Activated naive CD4-positive, alpha-beta T cell treated with anti-CD3 and anti-CD28 coated beads, Interleukin-2, amount 10 ng/mL, durations not matched to agents 7 days and 5 days (primary cell): ENCODE measurements around the gene TAF6L.

Source experiments
- CTCF ChIA-PET: fragments of 350-600 bp; sonication (Branson Sonifier 250); formaldehyde crosslinking; loops from one replicate; lab custom pipeline; 2021; ENCODE audit warnings: antibody characterized with exemption; lab: Charles Lee
- DNase-seq: peaks from one replicate; pipeline ENCODE4 v3.0.0-alpha.2; 2020
- H3K27ac Mint-ChIP-seq: one replicate; pipeline ENCODE4 v1.8.0; 2021; ENCODE audit warnings: mild to moderate bottlenecking, moderate library complexity, mixed read lengths
- H3K27me3 Mint-ChIP-seq: one replicate; pipeline ENCODE4 v1.8.0; 2021; ENCODE audit warnings: mild to moderate bottlenecking, mixed read lengths
- H3K36me3 Mint-ChIP-seq: one replicate; pipeline ENCODE4 v1.8.0; 2021; ENCODE audit warnings: mixed read lengths
- H3K4me1 Mint-ChIP-seq: one replicate; pipeline ENCODE4 v1.8.0; 2021; ENCODE audit warnings: mixed read lengths
- H3K4me3 Mint-ChIP-seq: one replicate; pipeline ENCODE4 v1.8.0; 2021; ENCODE audit warnings: mild to moderate bottlenecking, moderate library complexity, mixed read lengths
- H3K9me3 Mint-ChIP-seq: one replicate; pipeline ENCODE4 v1.8.0; 2021; ENCODE audit warnings: mixed read lengths

The TAF6L gene

GRCh38 chr11:62832336-62833234, 61.4 kb downstream of the TAF6L start, which contains the start of gene TEX54:
Gene TEX54, minus strand, starts transcription at chr11:62832841.
- H3K36me3 Mint-ChIP-seq = peaks cover 34% of the 10 kb centered on the region

GRCh38 chr11:62835336-62835735, 64.1 kb downstream of the TAF6L start:
- no peaks in the 10 kb centered on the region for H3K9me3 Mint-ChIP-seq
- CTCF ChIA-PET = no interaction called here
- no peak overlapping the region for H3K4me3 Mint-ChIP-seq
- no peak for DNase-seq
- peaks cover 39% of the 10 kb centered on the region for H3K36me3 Mint-ChIP-seq
- peaks cover 46% of the 10 kb centered on the region for H3K4me1 Mint-ChIP-seq
- H3K27ac Mint-ChIP-seq = no peak overlapping the region
- H3K27me3 Mint-ChIP-seq = no peaks in the 10 kb centered on the region

More at GRCh38 chr11:62832336-62833234, 61.4 kb downstream of the TAF6L start, which contains the start of gene TEX54:
- no peaks in the 10 kb centered on the region for H3K27me3 Mint-ChIP-seq
- no peaks in the 10 kb centered on the region for H3K9me3 Mint-ChIP-seq
- peak within 1 kb of the TSS; percentile 90 for H3K4me3 Mint-ChIP-seq
- H3K27ac Mint-ChIP-seq = peak within 1 kb of the TSS; percentile 98
- DNase-seq = no peak
- peaks cover 41% of the 10 kb centered on the region for H3K4me1 Mint-ChIP-seq
- CTCF ChIA-PET = interaction anchor here (1.0 to 2.1 kb wide), 2 partner anchors 45 to 49 kb away, joined by 3 to 18 read pairs; partner anchors contain the start of genes SLC3A2 and TMEM179B
